NCI-H2196 (cell line): ENCODE results near the gene NR3C1.
A peak's percentile ranks its signal among the peaks of the same experiment; 100 is the strongest.

ENCODE experiments used
- DNase-seq: peaks from one replicate; lab custom pipeline; 2025; ENCODE audit not compliant: unreplicated experiment; lab: John Stamatoyannopoulos, UW

Gene NR3C1

GRCh38 chr5:143271431-143271830 is 132.1 kb downstream of the NR3C1 start:
- DNase-seq = no peak

- no peak for DNase-seq
Measured at GRCh38 chr5:143268388-143268787, 135.1 kb downstream of the NR3C1 start.

- no peak for DNase-seq
Measured at GRCh38 chr5:143267186-143267585, 136.3 kb downstream of the NR3C1 start.

GRCh38 chr5:143265995-143266394 is 137.5 kb downstream of the NR3C1 start:
- no peak for DNase-seq

- DNase-seq = no peak
Measured at GRCh38 chr5:143263272-143263810, 140.1 kb downstream of the NR3C1 start.

DNA sequence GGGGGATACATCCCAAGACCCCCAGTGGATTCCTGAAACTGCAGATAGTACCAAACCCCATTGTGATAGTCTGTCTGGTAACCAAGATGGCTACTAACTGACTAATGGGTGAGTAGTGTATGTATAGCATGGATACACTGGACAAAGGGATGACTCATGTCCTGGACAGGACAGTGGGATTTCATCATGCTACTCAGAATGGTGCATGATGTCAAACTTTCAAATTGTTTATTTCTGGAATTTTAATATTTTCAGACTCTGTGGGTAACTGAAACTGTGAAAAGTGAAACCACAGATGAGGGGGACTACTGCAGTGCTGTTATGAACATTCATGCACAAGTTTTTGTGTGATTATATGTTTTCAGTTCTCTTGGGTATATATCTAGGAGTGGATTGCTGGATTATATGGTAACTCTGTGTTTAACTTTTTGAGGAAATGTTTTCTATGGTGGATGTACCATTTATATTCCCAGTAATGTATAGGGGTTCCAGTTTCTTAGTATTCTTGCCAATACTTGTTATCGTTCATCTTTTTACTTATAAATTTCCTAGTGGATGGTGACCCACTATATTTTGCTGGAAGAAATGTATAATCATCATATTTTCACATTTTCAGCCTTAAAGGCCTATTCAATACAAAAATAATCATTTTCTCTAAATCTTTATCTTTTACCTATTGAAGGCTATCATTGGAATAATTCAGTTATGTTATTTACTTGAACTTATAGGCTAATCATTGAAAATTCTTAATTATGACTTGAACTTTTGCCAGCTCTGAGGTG is 140.9 kb downstream of the NR3C1 start:
- no peak for DNase-seq

DNA sequence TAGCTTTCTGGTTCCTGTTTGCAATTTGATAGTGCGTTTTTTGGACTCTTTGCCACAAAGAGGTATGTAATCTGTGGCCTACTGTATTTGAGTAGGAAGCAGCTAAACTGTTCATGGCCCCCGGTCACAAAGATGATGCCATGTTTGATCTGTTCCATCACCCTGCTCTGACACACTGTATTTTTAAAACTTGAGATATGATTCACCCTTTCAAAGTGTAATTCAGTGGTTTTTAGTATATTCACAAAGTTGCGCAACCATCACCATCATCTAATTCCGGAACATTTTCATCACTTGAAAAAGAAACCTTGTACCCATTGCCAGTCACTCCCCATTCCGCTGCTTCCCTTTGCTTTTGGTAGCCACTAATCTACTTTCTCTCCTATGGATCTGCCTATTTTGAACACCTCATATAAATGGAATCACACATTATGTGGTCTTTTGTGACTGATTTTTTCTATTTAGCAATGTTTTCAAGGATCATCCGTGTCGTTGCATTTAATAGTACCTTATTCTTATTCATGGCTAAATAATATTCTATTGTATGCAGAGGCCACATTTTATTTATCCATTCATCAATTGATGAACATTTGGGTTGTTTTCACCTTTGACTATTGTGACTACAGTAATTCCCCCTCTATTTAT is 141.6 kb downstream of the NR3C1 start:
- DNase-seq = no peak

DNA sequence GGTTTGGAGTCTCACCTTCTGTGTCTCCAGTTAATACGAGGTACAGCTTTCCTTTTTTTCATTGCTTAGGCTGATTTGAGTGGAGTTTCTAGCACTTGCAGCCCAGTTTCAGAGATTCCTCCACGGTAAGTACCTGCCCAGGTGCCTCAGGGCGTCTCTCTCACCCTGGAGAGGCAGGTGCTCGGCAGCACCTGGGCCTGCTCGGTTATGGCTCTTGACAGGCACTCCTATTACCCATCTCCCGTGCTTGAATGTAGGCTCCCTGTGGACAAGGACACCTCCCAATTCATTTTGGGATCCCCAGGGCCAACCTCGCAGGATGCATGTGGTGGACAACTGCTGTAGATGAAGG is 144.3 kb downstream of the NR3C1 start:
- DNase-seq = no peak

- DNase-seq = no peak
Measured at GRCh38 chr5:143258559-143259253, 144.8 kb downstream of the NR3C1 start.

- no peak for DNase-seq
Measured at GRCh38 chr5:143254819-143255218, 148.7 kb downstream of the NR3C1 start.

GRCh38 chr5:143251946-143252345 is 151.5 kb downstream of the NR3C1 start:
- no peak for DNase-seq

- DNase-seq = no peak
Measured at GRCh38 chr5:143251190-143251589, 152.3 kb downstream of the NR3C1 start.

DNA sequence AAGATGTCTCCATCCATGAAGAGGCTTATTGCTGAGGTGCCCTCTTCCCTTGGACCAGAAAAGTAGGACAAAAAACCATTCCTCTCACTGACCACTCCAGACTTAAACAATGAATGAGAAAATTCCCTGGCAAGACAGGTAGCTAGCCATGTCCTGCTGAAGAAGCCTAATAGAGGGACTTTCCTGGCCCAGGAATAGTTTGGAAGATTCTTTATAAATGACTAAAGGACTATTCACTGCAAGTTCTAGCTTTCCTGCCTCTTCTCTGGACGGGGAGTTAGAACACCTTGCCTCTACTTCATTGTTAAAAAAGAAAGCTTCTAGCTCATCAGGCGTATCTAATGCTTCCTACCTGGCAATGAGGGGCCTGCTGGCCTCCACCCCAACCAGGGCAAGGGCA is 153.6 kb downstream of the NR3C1 start:
- DNase-seq = no peak

- no peak for DNase-seq
Measured at GRCh38 chr5:143248822-143249579, 154.5 kb downstream of the NR3C1 start.

DNA sequence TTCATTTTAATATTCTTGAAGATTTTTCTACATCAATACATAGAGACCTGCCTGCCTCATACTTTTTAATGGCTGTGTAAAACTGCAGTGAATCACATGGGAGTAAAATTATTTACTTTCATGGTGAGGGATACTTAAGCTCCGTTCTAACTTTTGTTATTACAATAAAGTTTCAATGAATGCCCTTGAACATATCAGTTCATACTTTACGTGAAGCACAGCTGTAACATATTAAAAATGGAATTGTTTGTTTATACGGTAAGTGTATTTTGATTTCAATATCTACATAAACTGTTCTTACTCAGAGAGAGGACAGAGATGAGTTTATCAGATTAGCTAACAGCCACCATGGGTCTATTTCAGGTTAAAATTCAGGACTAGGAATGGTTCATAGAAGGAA is 155.1 kb downstream of the NR3C1 start:
- no peak for DNase-seq

DNA sequence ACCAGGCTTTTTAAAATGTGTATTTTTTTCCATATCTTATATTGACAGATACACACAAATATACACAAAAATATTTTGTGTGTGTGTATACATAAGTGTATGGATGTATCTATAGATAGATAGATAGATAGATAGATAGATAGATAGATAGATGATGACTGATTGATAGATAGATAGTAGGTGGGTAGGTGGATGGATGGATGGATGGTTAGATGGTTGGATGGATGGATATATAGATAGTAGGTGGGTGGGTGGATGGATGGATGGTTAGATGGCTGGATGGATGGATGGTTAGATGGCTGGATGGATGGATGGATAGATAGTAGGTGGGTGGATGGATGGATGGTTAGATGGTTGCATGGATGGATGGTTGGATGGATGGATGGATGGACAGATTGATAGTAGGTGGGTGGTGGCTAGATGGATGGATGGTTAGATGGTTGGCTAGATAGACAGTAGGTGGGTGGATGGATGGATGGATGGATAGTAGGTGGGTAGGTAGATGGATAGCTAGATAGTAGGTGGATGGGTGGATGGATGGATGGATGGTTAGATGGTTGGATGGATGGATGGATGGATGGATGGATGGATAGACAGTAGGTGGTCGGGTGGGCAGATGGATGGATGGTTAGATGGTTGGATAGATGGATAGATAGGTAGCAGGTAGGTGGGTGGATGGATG is 156.2 kb downstream of the NR3C1 start:
- no peak for DNase-seq

DNA sequence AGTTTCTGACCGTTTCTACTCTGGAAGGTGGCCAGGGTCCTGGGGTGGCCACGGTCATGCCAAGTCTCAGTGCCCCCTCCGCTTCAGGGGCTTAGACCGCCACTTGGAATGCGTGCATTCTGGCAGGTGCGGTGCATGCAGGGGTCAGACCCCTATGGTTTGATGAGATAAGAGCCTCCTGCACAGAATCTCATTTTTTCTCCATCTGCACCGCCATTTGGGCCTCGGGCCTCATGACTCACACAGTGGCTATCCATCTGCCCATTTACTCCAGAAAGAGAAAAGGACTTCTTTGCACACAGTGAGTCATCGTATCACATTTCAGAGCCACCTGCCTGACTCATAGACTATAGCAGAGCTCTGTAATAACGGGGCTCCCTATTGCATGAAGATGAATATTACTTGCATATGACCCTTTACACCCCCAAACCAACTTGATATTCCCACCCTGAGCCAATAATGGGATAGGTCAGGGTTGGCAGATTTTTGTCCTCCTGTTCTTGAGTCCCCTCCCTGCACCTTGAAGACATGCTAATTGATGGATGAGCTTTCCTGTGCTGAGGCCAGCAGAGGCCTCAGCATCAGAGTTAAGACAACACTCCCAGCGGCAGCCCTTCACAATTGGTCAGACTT is 157.4 kb downstream of the NR3C1 start:
- peak; percentile 92 for DNase-seq

DNA sequence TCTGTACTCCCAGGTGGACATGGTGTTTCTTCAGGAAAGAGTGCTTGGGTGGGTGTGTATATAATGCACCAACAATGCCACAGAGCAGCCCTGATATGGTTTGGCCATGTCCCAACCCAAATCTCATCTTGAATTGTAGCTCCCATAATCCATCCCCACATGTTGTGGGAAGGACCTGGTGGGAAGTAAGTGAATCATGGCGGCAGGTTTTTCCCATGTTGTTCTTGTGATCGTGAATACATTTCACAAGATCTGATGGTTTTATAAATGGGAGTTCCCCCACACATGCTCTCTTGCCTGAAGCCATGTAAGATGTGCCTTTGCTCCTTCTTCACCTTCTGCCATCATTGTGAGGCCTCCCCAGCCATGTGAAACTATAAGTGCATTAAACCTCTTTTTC is 158.5 kb downstream of the NR3C1 start:
- no peak for DNase-seq

GRCh38 chr5:143244000-143244736 is 159.3 kb downstream of the NR3C1 start:
- DNase-seq = no peak
